K562 (cell line): ENCODE measurements around the gene PREX1. TPM values are rescaled to one million over a fixed set of nuclear protein-coding genes. Genes with fewer than 3 reads are reported as not detected.
A peak's percentile ranks its signal among the peaks of the same experiment; 100 is the strongest.

Experiments
- ATAC-seq: fragments of 200-7000 bp; cut with Tn5 transposase; 3 replicates; pipeline ENCODE4 v1.9.1; 2020; ENCODE audit warnings: moderate library complexity
- BruUV-seq: library from RNA; stranded (reverse); fragments of 400-500 nt; replicated peaks from 2 replicates; lab custom pipeline; 2021; lab: Mats Ljungman, UMichigan
- CTCF ChIA-PET: fragments of 300-600 bp; formaldehyde crosslinking; extraction: SDS; loops from one replicate; lab custom pipeline; 2021; ENCODE audit warnings: low intra/inter-chr PET ratio; lab: Yijun Ruan, JAX
- POLR2A ChIA-PET: fragments of 300-600, 350-650 bp; sonication (Branson Sonifier 250); formaldehyde crosslinking; extraction: SDS; loops from one replicate; lab custom pipeline; 2021; ENCODE audit warnings: antibody characterized with exemption, inconsistent platforms; lab: Yijun Ruan, JAX
- DNase-seq, 4 experiments: peaks; one replicate each; pipeline versions ENCODE4 v3.0.0 to v3.0.0-alpha.2; 2011 to 2018; ENCODE audit warnings: low spot score in 3 of 4, mixed read lengths in 3 of 4; ENCODE audit errors: extremely low read depth in 1 of 4
- FAIRE-seq: peaks from 2 replicates; lab custom pipeline; 2011; peaks lifted over from hg19 to GRCh38; lab: Jason Lieb, UNC
- H2AFZ ChIP-seq: 2 replicates; pipeline ENCODE4 v1.6.0; 2011; ENCODE audit warnings: low read depth, low read length, control low read depth, inconsistent platforms
- H3K27ac ChIP-seq: fragments of 200-600 bp; 3 replicates; pipeline ENCODE4 v1.8.0; 2011; ENCODE audit warnings: low read depth, mild to moderate bottlenecking, control low read depth, inconsistent platforms, low read length, moderate library complexity, mixed read lengths; ENCODE audit errors: extremely low read depth
- H3K27me3 ChIP-seq, 2 experiments: fragments of 300-600 bp in 1 of 2; 2 replicates in 1 of 2; 3 replicates in 1 of 2; pipeline versions ENCODE4 v1.6.0 to v1.8.0; 2011; ENCODE audit warnings: inconsistent platforms in 2 of 2, low read length in 2 of 2, mild to moderate bottlenecking in 1 of 2, mixed read lengths in 1 of 2, moderate library complexity in 1 of 2; ENCODE audit not compliant: control insufficient read depth in 2 of 2, insufficient read depth in 2 of 2
- H3K36me3 ChIP-seq: fragments of 300-600 bp; 3 replicates; pipeline ENCODE4 v1.8.0; 2011; ENCODE audit warnings: mild to moderate bottlenecking, low read length, inconsistent platforms; ENCODE audit not compliant: control insufficient read depth, insufficient read depth
- H3K4me1 ChIP-seq, 2 experiments: fragments of 200-600 bp in 1 of 2; replicated peaks in 1 of 2; 2 replicates in 1 of 2; 3 replicates in 1 of 2; pipeline versions ENCODE4 v1.5.1 to v1.8.0; 2011; ENCODE audit warnings: inconsistent platforms in 2 of 2, low read length in 2 of 2, mild to moderate bottlenecking in 1 of 2, mixed read lengths in 1 of 2, moderate library complexity in 1 of 2; ENCODE audit not compliant: control insufficient read depth in 2 of 2, insufficient read depth in 2 of 2
- H3K4me2 ChIP-seq: 2 replicates; pipeline ENCODE4 v1.6.1; 2011; ENCODE audit warnings: low read length, control low read depth, inconsistent platforms, mixed read lengths; ENCODE audit not compliant: insufficient read depth
- H3K4me3 ChIP-seq: fragments of 200-600 bp; sonication (generic), shearing (Covaris generic); 2 replicates; pipeline ENCODE4 v1.5.1; 2016; ENCODE audit warnings: control low read depth, inconsistent platforms
- H3K79me2 ChIP-seq: fragments of 200-600 bp; 3 replicates; pipeline ENCODE4 v1.8.0; 2011; ENCODE audit warnings: low read length, inconsistent platforms; ENCODE audit not compliant: control insufficient read depth, insufficient read depth
- H3K9ac ChIP-seq, 2 experiments: 2 replicates each; pipeline versions ENCODE4 v1.6.0 to v1.6.1; 2011; ENCODE audit warnings: low read depth in 2 of 2, low read length in 2 of 2, control low read depth in 1 of 2, inconsistent platforms in 1 of 2, mild to moderate bottlenecking in 1 of 2, mixed read lengths in 1 of 2; ENCODE audit not compliant: insufficient read depth in 1 of 2
- H3K9me1 ChIP-seq: one replicate; pipeline ENCODE4 v1.6.0; 2011; ENCODE audit warnings: inconsistent platforms, mild to moderate bottlenecking, low read length, moderate library complexity; ENCODE audit not compliant: control insufficient read depth, insufficient read depth
- H3K9me3 ChIP-seq: replicated peaks from 2 replicates; pipeline ENCODE4 v1.5.1; 2011; ENCODE audit warnings: low read depth, low read length, inconsistent platforms; ENCODE audit not compliant: control insufficient read depth, insufficient read depth
- H4K20me1 ChIP-seq: replicated peaks from 2 replicates; pipeline ENCODE4 v1.6.1; 2011; ENCODE audit warnings: low read length, inconsistent platforms, mixed read lengths; ENCODE audit not compliant: control insufficient read depth, insufficient read depth
- RBM25 ChIP-seq: fragments of 200-400 bp; formaldehyde crosslinking; IDR thresholded peaks from 2 replicates; pipeline ENCODE4 v1.6.1; 2018; ENCODE audit warnings: low read length, low read depth, moderate library complexity; ENCODE audit not compliant: severe bottlenecking
- SMARCA5 ChIP-seq: fragments of 450-650 bp; IDR thresholded peaks from 2 replicates; pipeline ENCODE4 v1.6.1; 2016
- WGBS: fragments of 100-300 bp; shearing (Covaris generic); methylation state at CpG from one replicate; pipeline ENCODE4 v1.1.6; 2016; ENCODE audit warnings: low coverage, mixed read lengths; ENCODE audit not compliant: insufficient coverage; ENCODE audit errors: missing lambda C conversion rate; 5-methylcytosine and 5-hydroxymethylcytosine counted together
- in situ Hi-C: fragments of 300-500 bp; cut with MboI; formaldehyde crosslinking; loops from 4 replicates; pipeline ENCODE4 v1.15.0; 2018; ENCODE audit warnings: inconsistent platforms, mixed read lengths
- intact Hi-C: fragments of 100-400 bp; cut with micrococcal nuclease; formaldehyde crosslinking; loops from 2 replicates; pipeline ENCODE4 v1.14.2; 2022
- polyA plus RNA-seq, 8 experiments: library from polyadenylated mRNA; depleted of rRNA in 4 of 8; stranded (reverse) in 5 of 8; unstranded in 3 of 8; fragments of >200 nt; fragmentation: Nextera tagmentation in 2 of 8; fragmentation: Illumina TruSeq in 1 of 8; extraction: Ambion mirVana in 2 of 8; extraction: Trizol in 1 of 8; gene quantifications; 2 replicates each; pipeline versions ENCODE4 v1.2.1 to v1.2.3, GENCODE V29; 2011 to 2014; ENCODE audit warnings: inconsistent platforms in 1 of 8, missing spikeins in 1 of 8
- total RNA-seq, 7 experiments: library from RNA; depleted of rRNA in 6 of 7; stranded (reverse); fragments of >200 nt in 6 of 7; fragmentation: Illumina TruSeq in 2 of 7; extraction: Trizol in 2 of 7; gene quantifications; 2 replicates each; pipeline versions ENCODE4 v1.2.1 to v1.2.3, GENCODE V29; 2011 to 2021; ENCODE audit warnings: low replicate concordance in 1 of 7
- TF ChIP-seq, protein P1 (sequence below): sonication (generic); formaldehyde crosslinking; IDR thresholded peaks from 2 replicates; pipeline ENCODE4 v1.8.1; 2023; ENCODE audit warnings: mild to moderate bottlenecking, missing genetic modification reagents
- TF ChIP-seq, protein P2 (sequence below): fragments of 450-650 bp; IDR thresholded peaks from 2 replicates; pipeline ENCODE4 v1.6.1; 2016; ENCODE audit warnings: mild to moderate bottlenecking, moderate library complexity
- TF ChIP-seq, protein P3 (sequence below): fragments of 250-450 bp; sonication (Bioruptor Pico); IDR thresholded peaks from 2 replicates; pipeline ENCODE4 v1.8.0; 2022; ENCODE audit warnings: moderate library complexity, mild to moderate bottlenecking, inconsistent platforms

The PREX1 gene
- total and polyA plus RNA-seq, 9 of the 15 experiments (the other 6 are each of a cell fraction or from before 2014, with no cell fraction given): 0.37 to 10.4 (median 4.8) TPM

DNA sequence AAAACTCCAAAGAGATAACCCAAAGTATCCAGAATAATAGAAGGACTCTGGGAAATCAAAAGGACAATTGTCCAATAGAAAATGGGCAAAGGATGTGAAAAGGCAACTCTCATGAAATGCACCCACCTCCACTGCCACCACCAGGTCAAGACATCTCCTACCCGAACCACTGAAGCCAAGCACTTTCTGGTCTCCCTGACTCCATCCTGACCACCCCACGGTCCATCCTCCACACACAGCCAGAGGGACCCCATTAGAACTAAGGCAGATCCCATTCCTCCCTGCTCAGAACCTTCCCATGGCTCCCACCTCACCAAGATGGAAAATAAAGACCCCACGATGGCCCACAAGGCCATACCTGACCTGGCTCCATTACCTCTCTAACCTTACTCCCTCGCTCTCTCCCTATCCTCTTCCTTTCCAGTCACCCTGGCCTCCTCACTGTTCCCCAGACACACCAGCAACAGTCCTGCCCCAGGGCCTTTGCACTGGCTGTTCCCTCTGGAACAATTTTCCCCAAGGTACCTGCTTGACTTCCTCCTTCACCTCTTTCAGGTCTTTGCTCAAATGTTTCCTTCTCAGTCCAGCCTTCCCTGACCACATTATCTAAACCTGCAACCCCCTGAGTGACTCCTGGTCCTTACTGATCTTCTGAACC, 108.1 kb downstream of the PREX1 start:
- no peak for FAIRE-seq

More for the DNA sequence above, 108.1 kb downstream of the PREX1 start:
- POLR2A ChIA-PET: no interaction called here
- Histone ChIP-seq H3K9me1 (no peaks in the 10 kb centered on the region), H3K36me3 (no peaks in the 10 kb centered on the region), H3K27ac (no peak overlapping the region), H3K79me2 (no peaks in the 10 kb centered on the region), H3K27me3 (no peaks in the 10 kb centered on the region), H3K4me1 (peaks cover 6 to 13% of the 10 kb centered on the region in 2 experiments; a peak in 4 of 5 replicates), H3K9ac (no peak overlapping the region), H2AFZ (no peak overlapping the region), H3K9me3 (no peaks in the 10 kb centered on the region), H3K4me2 (no peak overlapping the region), H3K4me3 (no peak overlapping the region), H4K20me1 (peaks cover 4% of the 10 kb centered on the region; the same call in 1 of the 2 replicates)
- CTCF ChIA-PET: no interaction called here
- TF ChIP-seq, protein P1, sequence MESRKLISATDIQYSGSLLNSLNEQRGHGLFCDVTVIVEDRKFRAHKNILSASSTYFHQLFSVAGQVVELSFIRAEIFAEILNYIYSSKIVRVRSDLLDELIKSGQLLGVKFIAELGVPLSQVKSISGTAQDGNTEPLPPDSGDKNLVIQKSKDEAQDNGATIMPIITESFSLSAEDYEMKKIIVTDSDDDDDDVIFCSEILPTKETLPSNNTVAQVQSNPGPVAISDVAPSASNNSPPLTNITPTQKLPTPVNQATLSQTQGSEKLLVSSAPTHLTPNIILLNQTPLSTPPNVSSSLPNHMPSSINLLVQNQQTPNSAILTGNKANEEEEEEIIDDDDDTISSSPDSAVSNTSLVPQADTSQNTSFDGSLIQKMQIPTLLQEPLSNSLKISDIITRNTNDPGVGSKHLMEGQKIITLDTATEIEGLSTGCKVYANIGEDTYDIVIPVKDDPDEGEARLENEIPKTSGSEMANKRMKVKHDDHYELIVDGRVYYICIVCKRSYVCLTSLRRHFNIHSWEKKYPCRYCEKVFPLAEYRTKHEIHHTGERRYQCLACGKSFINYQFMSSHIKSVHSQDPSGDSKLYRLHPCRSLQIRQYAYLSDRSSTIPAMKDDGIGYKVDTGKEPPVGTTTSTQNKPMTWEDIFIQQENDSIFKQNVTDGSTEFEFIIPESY (CRISPR knock-in tag): no peak
- TF ChIP-seq SMARCA5 (peak; percentile 39; the same call in 1 of the 2 replicates), RBM25 (peak; percentile 54)
- TF ChIP-seq, protein P2, sequence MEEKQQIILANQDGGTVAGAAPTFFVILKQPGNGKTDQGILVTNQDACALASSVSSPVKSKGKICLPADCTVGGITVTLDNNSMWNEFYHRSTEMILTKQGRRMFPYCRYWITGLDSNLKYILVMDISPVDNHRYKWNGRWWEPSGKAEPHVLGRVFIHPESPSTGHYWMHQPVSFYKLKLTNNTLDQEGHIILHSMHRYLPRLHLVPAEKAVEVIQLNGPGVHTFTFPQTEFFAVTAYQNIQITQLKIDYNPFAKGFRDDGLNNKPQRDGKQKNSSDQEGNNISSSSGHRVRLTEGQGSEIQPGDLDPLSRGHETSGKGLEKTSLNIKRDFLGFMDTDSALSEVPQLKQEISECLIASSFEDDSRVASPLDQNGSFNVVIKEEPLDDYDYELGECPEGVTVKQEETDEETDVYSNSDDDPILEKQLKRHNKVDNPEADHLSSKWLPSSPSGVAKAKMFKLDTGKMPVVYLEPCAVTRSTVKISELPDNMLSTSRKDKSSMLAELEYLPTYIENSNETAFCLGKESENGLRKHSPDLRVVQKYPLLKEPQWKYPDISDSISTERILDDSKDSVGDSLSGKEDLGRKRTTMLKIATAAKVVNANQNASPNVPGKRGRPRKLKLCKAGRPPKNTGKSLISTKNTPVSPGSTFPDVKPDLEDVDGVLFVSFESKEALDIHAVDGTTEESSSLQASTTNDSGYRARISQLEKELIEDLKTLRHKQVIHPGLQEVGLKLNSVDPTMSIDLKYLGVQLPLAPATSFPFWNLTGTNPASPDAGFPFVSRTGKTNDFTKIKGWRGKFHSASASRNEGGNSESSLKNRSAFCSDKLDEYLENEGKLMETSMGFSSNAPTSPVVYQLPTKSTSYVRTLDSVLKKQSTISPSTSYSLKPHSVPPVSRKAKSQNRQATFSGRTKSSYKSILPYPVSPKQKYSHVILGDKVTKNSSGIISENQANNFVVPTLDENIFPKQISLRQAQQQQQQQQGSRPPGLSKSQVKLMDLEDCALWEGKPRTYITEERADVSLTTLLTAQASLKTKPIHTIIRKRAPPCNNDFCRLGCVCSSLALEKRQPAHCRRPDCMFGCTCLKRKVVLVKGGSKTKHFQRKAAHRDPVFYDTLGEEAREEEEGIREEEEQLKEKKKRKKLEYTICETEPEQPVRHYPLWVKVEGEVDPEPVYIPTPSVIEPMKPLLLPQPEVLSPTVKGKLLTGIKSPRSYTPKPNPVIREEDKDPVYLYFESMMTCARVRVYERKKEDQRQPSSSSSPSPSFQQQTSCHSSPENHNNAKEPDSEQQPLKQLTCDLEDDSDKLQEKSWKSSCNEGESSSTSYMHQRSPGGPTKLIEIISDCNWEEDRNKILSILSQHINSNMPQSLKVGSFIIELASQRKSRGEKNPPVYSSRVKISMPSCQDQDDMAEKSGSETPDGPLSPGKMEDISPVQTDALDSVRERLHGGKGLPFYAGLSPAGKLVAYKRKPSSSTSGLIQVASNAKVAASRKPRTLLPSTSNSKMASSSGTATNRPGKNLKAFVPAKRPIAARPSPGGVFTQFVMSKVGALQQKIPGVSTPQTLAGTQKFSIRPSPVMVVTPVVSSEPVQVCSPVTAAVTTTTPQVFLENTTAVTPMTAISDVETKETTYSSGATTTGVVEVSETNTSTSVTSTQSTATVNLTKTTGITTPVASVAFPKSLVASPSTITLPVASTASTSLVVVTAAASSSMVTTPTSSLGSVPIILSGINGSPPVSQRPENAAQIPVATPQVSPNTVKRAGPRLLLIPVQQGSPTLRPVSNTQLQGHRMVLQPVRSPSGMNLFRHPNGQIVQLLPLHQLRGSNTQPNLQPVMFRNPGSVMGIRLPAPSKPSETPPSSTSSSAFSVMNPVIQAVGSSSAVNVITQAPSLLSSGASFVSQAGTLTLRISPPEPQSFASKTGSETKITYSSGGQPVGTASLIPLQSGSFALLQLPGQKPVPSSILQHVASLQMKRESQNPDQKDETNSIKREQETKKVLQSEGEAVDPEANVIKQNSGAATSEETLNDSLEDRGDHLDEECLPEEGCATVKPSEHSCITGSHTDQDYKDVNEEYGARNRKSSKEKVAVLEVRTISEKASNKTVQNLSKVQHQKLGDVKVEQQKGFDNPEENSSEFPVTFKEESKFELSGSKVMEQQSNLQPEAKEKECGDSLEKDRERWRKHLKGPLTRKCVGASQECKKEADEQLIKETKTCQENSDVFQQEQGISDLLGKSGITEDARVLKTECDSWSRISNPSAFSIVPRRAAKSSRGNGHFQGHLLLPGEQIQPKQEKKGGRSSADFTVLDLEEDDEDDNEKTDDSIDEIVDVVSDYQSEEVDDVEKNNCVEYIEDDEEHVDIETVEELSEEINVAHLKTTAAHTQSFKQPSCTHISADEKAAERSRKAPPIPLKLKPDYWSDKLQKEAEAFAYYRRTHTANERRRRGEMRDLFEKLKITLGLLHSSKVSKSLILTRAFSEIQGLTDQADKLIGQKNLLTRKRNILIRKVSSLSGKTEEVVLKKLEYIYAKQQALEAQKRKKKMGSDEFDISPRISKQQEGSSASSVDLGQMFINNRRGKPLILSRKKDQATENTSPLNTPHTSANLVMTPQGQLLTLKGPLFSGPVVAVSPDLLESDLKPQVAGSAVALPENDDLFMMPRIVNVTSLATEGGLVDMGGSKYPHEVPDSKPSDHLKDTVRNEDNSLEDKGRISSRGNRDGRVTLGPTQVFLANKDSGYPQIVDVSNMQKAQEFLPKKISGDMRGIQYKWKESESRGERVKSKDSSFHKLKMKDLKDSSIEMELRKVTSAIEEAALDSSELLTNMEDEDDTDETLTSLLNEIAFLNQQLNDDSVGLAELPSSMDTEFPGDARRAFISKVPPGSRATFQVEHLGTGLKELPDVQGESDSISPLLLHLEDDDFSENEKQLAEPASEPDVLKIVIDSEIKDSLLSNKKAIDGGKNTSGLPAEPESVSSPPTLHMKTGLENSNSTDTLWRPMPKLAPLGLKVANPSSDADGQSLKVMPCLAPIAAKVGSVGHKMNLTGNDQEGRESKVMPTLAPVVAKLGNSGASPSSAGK: no peak
- TF ChIP-seq, protein P3, sequence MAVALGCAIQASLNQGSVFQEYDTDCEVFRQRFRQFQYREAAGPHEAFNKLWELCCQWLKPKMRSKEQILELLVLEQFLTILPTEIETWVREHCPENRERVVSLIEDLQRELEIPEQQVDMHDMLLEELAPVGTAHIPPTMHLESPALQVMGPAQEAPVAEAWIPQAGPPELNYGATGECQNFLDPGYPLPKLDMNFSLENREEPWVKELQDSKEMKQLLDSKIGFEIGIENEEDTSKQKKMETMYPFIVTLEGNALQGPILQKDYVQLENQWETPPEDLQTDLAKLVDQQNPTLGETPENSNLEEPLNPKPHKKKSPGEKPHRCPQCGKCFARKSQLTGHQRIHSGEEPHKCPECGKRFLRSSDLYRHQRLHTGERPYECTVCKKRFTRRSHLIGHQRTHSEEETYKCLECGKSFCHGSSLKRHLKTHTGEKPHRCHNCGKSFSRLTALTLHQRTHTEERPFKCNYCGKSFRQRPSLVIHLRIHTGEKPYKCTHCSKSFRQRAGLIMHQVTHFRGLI (CRISPR knock-in tag): no peak
- in situ Hi-C loops: no loop called here
- WGBS: 35% methylated on average over 4 of the region's 4 CpGs
- BruUV-seq: no TSS peak
- intact Hi-C loops: no loop called here
- ATAC-seq (no peak), DNase-seq (no peak)
